ENCODE measurements around the gene ALG8. TPM values are rescaled to one million over a fixed set of nuclear protein-coding genes. Genes with fewer than 3 reads are reported as not detected.

ALG8 gene
- total RNA-seq, 1 donor from 2014 or later, result 31.5 TPM

DNA sequence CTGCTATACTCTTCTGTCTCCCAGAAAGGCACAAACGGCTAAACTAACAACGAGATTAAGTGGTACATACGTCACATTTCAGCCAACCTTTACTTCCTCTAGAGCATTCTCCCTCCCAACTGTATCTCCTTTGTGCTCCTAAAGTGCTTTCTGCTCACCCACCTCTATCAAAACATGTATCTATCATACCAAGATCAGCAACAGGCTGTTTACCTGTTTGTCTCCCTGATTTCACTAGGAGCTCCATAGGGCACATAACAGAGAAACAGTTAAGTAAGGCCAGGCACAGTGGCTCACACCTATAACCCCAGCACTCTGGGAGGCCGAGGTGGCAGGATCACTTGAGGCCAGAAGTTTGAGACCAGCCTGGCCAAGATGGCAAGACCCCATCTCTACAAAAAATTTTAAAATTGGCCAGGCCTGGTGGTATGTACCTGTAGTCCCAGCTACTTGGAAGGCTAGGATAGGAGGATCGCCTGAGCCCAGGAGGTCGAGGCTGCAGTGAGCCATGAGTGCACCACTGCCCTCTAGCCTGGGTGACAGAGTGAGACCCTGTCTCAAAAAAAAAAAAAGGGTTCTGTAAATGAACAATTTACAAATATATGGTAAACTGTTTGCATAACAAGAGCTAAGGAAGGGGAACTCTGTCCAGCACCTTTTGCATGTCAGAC, 62.6 kb downstream of the ALG8 start:
- no peaks in the 10 kb centered on the region for H3K36me3 ChIP-seq (ENCODE audit: control insufficient read depth, insufficient read depth, low read length)
- H3K27me3 ChIP-seq (ENCODE audit: control insufficient read depth, insufficient read depth, low read length), result no peaks in the 10 kb centered on the region
- no peak overlapping the region for H3K4me3 ChIP-seq (ENCODE audit: low read depth, low read length)
- TF ChIP-seq, protein P1, sequence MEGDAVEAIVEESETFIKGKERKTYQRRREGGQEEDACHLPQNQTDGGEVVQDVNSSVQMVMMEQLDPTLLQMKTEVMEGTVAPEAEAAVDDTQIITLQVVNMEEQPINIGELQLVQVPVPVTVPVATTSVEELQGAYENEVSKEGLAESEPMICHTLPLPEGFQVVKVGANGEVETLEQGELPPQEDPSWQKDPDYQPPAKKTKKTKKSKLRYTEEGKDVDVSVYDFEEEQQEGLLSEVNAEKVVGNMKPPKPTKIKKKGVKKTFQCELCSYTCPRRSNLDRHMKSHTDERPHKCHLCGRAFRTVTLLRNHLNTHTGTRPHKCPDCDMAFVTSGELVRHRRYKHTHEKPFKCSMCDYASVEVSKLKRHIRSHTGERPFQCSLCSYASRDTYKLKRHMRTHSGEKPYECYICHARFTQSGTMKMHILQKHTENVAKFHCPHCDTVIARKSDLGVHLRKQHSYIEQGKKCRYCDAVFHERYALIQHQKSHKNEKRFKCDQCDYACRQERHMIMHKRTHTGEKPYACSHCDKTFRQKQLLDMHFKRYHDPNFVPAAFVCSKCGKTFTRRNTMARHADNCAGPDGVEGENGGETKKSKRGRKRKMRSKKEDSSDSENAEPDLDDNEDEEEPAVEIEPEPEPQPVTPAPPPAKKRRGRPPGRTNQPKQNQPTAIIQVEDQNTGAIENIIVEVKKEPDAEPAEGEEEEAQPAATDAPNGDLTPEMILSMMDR (IDR thresholded peaks at IDR 0.05; ENCODE audit: insufficient read depth, low read length, poor library complexity, severe bottlenecking), result no peak
- DNase-seq (ENCODE audit: low read depth), result no peak

DNA sequence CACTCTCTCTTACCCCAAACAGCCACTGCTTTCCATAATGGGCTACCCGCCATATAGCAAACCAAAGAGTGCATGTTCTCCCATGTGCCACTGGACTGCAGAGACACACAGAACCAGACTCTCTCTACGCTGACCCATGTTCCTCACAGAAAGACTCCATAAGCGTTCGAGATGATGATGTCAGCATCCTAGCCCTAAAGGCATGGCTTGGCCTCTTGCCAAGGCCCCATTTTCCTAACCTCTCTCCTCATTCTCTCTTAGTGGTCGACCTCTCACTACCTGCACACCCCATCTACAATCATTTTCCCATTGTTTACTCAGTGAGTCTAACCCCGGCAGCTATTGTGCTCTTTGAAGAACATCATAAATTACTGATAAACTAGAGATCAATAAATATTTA, 64.7 kb downstream of the ALG8 start:
- no peak overlapping the region for H3K4me3 ChIP-seq (ENCODE audit: low read depth, low read length)
- TF ChIP-seq, protein P1 (IDR thresholded peaks at IDR 0.05; ENCODE audit: insufficient read depth, low read length, poor library complexity, severe bottlenecking), result no peak
- H3K36me3 ChIP-seq (ENCODE audit: control insufficient read depth, insufficient read depth, low read length), result no peaks in the 10 kb centered on the region
- DNase-seq (ENCODE audit: low read depth), result no peak
- no peaks in the 10 kb centered on the region for H3K27me3 ChIP-seq (ENCODE audit: control insufficient read depth, insufficient read depth, low read length)

DNA sequence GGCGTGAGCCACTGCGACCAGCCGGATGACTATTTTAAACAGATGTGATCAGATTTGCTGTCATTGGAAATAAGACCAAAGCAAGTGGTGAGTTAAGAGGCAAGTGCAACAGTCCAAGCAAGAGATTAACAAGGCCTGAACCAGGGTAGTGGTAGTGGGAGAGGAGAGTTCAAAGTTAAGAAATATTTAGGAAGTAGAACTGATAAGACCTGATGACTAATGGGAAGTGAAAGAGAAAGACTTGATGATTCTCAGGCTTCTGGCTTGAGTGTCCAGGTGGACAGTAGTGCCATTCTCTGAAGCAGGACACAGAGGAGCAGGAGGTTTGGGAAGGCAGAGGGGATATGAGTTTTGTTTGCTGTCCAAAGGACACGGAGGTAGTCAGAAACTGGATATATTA, 67.0 kb downstream of the ALG8 start:
- Histone ChIP-seq H3K27me3 (ENCODE audit: control insufficient read depth, insufficient read depth, low read length) (no peaks in the 10 kb centered on the region), H3K36me3 (ENCODE audit: control insufficient read depth, insufficient read depth, low read length) (peaks cover 2% of the 10 kb centered on the region), H3K4me3 (ENCODE audit: low read depth, low read length) (no peak overlapping the region)
- TF ChIP-seq, protein P1 (IDR thresholded peaks at IDR 0.05; ENCODE audit: insufficient read depth, low read length, poor library complexity, severe bottlenecking), result no peak
- no peak for DNase-seq (ENCODE audit: low read depth)

DNA sequence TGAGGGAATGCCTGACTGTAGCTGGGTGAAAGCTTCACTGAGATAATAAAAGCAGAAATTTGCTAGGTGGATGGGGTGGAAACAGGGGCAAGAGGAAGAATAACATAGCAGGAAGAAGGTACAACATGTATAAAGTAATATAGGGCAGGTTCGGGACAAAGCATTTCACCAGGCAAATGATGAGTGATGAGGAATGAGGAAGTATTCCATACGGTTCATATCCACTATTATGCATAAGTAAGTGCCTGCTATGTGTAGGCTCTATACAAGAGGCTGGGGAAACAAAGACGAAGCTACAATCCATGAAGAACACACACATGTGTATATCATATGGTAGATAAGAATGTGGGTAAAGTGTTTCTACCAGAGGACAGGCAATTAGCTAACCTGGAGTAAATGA, 67.7 kb downstream of the ALG8 start:
- Histone ChIP-seq H3K36me3 (ENCODE audit: control insufficient read depth, insufficient read depth, low read length) (peaks cover 2% of the 10 kb centered on the region), H3K27me3 (ENCODE audit: control insufficient read depth, insufficient read depth, low read length) (no peaks in the 10 kb centered on the region), H3K4me3 (ENCODE audit: low read depth, low read length) (no peak overlapping the region)
- no peak for DNase-seq (ENCODE audit: low read depth)
- TF ChIP-seq, protein P1 (IDR thresholded peaks at IDR 0.05; ENCODE audit: insufficient read depth, low read length, poor library complexity, severe bottlenecking), result no peak

DNA sequence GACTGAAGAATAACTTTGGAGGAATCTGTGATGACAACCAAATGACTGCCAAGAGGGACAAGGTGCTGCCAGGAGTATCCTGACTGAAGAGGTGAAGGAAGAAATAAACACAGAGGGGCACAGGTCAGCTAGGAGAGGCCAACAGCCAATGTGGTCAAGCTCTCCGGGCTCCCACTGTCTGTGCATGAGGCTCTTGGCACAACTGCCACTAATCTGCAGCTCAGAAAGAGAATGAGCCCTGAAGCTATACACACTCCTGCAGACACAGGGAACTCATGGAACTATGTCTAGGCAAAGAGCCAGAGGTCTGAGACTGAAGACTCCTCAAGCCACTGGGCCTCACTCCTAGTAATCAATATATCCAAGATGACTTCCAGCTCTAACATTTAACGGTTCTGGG, 68.8 kb downstream of the ALG8 start:
- no peaks in the 10 kb centered on the region for H3K27me3 ChIP-seq (ENCODE audit: control insufficient read depth, insufficient read depth, low read length)
- no peak overlapping the region for H3K4me3 ChIP-seq (ENCODE audit: low read depth, low read length)
- no peak for DNase-seq (ENCODE audit: low read depth)
- H3K36me3 ChIP-seq (ENCODE audit: control insufficient read depth, insufficient read depth, low read length), result peaks cover 2% of the 10 kb centered on the region
- TF ChIP-seq, protein P1 (IDR thresholded peaks at IDR 0.05; ENCODE audit: insufficient read depth, low read length, poor library complexity, severe bottlenecking), result no peak

DNA sequence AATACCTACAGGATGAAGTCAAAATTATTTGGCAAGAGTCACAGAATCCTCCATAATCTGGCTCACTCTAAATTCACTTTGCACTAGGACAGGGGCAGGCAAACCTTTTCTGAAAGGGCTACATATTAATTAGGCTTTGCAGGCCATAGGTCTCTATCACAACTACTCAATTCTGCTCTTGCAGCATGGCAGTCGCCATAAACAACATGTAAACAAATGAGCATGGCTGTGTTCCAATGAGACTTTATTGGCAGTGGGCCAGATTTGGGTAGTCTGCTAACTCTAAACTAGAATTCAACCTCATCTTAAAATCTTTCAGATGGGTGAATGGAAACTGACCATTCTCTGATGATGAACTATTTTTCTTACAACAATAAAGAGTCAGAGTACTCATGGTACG, 70.0 kb downstream of the ALG8 start:
- Histone ChIP-seq H3K36me3 (ENCODE audit: control insufficient read depth, insufficient read depth, low read length) (peaks cover 2% of the 10 kb centered on the region), H3K27me3 (ENCODE audit: control insufficient read depth, insufficient read depth, low read length) (no peaks in the 10 kb centered on the region), H3K4me3 (ENCODE audit: low read depth, low read length) (no peak overlapping the region)
- no peak for DNase-seq (ENCODE audit: low read depth)
- TF ChIP-seq, protein P1 (IDR thresholded peaks at IDR 0.05; ENCODE audit: insufficient read depth, low read length, poor library complexity, severe bottlenecking), result no peak

All from kidney epithelial cell (primary cell).